ENCODE measurements around the gene DLX2. TPM values are rescaled to one million over a fixed set of nuclear protein-coding genes. Genes with fewer than 3 reads are reported as not detected.
"Not testable (repeated sequence)": the region's sequence is repeated elsewhere in the genome, so short reads cannot be mapped to it uniquely, and the experiment has no call there.

Gene DLX2
- under 0.01 TPM for total RNA-seq

DNA sequence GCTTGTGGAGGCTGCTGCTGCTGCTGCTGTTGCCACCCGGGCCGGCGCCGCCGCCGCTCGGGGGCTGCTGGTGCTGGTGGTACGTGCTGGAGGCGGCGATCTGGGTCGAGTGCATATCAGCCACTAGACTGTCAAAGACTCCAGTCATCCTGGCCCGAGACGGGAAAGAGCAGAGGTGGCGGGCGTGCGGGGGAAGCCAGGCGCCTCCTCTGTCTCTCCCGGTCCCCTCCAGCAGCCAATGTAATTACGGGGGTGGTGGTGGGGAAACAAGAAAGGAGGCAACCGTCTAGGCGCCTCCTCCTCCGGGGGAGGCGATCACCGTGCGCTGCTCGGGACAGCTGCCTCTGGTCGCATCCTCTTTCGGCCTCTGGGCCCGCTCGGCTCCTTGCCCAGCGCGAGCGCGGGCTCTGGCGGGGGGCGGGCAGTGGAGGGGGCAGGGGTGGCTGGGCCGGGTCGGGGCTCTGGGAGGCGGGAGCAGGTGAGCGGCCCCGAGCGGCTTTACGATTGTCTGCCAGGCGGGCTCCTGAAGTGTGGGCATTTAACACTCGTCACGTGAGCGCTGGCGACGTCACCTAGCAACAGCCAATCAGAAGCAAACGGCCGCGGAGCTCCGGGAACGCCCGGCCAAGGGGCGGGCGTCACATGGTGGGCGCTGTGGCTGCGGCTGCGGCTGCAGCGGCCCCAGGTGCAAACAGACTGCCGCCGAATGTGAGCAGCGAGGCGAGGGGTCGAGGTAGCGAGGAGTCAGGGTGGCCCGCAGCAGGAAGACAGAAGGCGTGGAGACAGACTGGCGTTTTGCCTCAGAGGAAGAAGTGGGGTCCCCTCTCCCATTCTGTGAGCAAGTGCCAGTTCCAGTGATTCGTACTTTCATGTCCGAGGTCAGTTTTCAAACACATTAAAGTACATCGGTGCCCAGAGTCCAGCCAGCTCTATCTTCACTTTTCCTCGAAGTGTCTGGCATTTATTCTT is at the start of gene DLX2:
DLX2 (minus strand) TSS at position 510 of the 969 bp plus-strand sequence; CDS start at position 148, 362 bp downstream.
- DNase-seq (ENCODE audit: low read depth in 2 of 3, low spot score in 2 of 3), result peak in 2 of 3 donors; percentile 81 to 87

DNA sequence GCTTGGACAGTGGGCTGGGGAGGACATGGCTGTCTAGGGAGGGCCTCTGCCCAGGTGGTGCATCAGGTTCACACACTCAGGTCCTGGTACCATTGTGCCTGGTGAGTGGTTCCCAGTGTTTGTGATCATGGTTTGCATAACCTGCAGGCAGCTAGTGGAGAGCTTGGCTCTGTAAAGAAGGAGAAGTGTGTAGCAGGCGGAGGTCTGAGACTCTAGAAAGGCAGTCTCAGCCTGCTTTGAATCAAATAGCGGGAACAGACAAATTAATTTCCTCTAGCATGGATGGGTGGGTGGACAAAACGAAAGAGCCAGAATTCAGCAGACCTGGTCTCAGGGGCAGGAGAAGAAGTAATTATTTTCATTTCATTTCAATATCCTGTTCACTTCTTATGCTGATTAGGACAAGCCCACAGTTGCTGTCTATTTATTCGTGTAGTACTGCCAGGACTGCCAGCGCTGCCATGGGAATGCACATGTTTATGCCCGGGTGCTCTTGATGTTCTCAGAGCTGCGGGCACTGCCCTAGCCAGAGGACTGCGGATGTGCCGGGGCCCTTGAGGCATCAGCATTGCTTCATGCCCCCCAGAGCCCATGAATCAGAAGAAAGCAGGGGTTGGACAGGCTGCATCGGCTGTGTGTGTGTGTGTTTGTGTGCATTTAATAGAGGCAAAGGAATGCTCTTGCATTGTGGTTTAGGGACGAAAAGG is 45.4 kb upstream of the DLX2 start:
- DNase-seq (ENCODE audit: low read depth in 2 of 3, low spot score in 2 of 3), result no peak

DNA sequence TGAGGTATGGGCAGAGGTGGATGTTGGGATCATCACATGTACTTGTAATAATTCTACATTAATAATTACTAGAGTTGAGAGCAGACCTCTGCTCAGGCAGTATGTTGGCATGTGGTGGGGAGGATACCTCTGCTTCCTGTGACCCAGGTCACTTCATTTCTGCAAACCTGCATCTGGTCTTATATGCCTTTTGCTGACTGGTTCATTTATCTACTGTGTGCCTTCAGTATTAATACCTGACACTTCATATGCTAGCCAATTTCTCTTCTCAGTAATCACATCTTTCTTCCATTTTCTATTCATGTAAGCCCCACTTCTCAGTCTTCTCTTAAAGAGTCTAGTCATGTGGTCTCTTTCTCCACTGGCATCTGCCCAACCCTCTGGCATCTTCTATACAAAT is 41.1 kb upstream of the DLX2 start:
- DNase-seq (ENCODE audit: low read depth in 2 of 3, low spot score in 2 of 3), result no peak

DNA sequence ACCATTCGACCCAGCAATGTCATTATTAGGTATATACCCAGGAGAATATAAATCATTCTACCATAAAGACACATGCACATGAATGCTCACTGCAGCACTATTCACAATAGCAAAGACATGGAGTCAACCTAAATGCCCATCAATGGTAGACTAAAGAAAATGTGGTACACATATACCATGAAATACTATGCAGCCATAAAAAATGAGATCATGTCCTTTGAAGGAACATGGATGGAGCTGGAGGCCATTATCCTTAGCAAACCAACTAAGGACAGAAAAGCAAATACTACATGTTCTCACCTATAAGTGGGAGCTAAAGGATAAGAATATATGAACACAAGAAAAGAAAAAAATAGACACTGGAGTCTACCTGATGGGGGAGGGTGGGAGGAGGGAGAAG is 36.0 kb upstream of the DLX2 start:
- DNase-seq (ENCODE audit: low read depth in 2 of 3, low spot score in 2 of 3), result not testable (repeated sequence)

DNA sequence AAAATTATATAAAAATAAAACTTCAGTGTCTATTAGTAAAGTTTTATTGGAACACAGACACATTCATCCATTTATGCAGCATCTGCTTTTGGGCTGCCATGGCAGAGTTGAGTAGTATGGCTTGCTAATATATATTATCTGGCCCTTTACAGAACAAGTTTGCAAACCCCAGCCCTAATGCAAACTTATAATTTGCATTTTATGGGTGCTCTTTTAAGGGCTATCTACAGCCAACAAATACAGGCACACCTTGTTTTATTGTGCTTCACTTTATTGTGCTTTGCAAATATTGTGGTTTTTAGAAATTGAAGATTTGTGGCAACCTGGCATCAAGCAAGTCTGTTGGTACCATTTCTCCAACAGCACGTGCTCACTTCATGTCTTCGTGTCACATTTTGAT is 35.2 kb upstream of the DLX2 start:
- DNase-seq (ENCODE audit: low read depth in 2 of 3, low spot score in 2 of 3), result no peak

DNA sequence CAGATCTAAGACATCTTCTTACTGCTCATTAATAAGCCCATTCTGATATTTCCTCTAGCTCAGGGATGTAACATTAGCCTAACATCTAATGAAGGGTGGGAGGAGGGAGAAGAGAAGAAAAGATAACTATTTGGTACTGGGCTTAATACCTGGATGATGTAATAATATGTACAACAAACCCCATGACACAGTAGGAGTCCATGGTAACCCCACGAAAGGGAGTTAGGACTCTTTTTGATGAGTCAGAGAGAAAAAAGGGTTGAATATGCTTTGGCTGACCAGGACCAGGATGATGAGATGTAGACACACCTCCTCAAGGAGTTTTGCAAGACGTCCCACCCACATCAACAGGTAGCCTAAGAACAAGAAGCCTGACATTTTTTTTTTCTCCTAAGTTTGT is 34.4 kb upstream of the DLX2 start:
- DNase-seq (ENCODE audit: low read depth in 2 of 3, low spot score in 2 of 3), result no peak

DNA sequence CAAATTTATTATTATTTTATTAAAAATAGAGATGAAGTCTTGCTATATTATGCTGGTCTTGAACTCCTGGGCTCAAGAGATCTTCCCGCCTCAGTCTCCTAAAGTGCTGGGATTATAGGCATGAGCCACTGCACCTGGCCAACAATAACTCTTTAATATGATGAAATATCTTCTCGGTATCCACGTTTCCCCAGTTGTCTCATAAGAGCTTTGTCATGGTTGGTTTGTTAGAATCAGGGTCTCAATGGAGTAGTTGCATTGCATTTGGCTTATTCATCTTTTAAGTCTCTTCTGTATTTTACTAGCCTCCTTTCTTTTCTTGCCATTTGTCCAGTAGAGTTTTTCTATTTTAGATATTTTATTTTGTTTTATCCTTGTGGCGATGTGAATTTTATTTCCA is 32.7 kb upstream of the DLX2 start:
- no peak for DNase-seq (ENCODE audit: low read depth in 2 of 3, low spot score in 2 of 3)

DNA sequence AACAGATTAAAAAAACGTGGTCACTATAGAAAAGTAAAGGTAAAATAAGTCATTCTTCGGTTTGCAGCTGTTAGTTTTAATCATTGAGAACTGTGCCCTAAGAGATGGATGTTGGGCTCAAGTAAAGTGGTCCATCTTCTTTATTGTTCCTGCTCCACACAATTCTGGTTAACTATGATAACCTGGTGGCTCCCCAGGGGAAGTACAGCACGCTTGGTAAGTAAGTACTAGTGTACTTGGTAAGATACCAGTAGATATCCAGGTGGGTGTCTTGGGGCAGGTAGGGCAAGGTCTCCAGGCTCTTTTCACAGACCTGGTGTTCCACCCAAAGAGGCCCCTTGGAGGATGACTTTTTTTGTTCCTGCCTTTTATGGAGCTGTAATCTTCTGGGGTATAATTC is 31.6 kb upstream of the DLX2 start:
- no peak for DNase-seq (ENCODE audit: low read depth in 2 of 3, low spot score in 2 of 3)

DNA sequence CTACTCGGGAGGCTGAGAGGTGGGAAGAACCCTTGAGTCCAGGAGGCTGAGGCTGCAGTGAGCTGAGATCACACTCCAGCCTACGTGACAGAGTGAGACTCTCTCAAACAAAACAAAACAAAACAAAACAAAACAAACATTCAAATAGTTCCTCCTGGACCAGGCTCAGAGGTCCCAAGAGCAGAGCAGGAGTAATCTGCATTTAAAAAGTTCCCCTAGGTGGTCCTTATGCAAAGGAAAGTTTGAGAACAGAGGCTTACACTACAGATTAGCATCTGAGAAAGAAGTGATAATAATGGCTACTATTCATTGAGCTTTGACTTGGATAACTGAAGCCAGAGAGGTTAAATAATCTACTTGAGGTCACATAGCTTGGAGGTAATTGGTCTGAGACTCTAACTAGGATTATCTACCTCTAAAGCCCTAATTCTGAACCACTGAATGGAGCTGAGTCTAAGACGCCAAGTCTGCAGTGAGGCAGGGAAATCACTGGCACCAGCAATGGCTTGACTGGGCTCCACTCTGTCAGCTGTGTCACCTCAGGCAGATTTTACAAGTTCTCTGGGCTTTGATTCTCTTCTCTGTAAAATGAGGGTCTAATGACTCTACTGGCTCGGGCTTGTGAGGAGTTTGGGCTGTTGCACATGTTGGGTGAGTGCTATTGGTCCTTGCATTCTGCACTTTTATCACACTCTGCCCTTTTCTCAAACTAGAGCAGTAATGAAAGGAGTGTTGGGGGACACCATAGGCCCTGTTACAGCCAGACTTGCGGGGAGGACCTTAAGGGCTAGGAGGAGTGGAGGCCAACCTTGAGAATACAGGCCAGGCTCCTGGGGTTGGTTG is 29.2 kb upstream of the DLX2 start:
- DNase-seq (ENCODE audit: low read depth in 2 of 3, low spot score in 2 of 3), result no peak

DNA sequence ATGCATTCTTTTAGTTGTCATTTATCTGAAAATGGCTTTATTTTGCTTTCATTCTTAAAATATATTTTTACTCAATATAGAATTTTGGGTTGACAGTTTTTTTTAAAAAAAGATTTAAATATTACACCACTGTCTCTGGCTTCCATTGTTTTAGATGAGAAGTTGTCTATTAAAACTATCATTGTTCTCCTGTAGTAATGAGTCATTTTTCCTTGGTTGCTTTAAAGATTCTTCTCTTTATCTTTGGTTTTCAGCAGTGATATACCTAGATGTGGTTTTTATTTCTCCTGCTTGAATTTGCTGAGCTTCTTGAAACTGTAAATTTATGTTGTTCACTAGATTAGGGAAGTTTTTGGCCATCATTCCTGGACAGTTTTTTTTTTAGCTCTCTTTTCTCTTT is 26.7 kb upstream of the DLX2 start:
- no peak for DNase-seq (ENCODE audit: low read depth in 2 of 3, low spot score in 2 of 3)

DNA sequence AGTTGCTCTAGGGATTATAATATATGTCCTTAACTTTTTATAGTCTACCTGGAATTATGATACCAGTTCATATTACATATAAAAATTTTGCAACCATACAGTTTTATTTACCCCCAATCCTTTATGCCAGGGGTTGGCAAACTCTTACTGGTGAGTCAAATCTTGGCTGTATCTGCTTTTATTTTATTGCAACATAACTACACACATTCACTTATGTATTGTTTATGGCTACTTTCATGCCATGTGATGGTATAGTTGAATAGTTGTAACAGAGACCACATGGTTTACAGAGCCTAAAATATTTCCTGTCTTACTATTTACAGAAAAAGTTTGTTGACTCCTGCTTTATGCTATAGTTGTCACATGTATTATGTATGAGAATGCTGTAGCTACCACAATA is 25.8 kb upstream of the DLX2 start:
- DNase-seq (ENCODE audit: low read depth in 2 of 3, low spot score in 2 of 3), result no peak

DNA sequence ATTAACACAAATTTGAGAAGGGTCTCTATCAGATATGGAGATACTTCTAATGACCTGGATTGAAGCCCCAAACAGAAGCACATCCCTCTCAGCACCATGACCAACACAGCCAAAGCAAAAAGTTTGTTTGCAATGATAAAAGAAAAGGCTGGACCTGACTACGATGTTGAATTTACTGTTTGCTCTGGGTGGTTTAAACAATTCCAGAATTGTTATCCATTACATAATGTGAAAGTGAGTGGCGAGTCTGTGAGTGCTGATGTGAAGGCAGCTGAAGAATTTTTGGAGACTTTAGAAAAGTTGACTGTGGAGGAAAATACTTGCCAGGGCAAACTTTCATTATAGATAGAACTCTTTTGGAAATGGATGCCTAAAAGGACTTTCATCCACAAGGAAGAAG is 17.4 kb upstream of the DLX2 start:
- no peak for DNase-seq (ENCODE audit: low read depth in 2 of 3, low spot score in 2 of 3)

DNA sequence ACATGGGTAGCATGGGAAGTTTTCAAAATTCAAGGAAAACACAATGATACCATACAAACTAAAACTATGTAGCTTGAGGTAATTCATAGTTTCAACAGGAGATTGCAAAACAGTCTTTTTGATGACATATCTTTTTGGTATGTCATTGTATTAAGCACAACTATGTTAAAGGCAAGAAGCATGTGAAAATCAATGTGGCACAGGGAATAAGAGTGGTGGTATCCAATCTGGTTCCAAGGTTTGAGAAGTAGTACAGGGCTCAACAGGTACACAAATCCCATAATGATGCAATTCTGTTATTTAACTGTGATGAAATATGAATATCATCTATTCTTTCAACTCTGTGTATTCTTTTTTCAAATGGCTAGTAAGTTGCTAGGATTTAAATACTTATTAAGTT is 16.4 kb upstream of the DLX2 start:
- no peak for DNase-seq (ENCODE audit: low read depth in 2 of 3, low spot score in 2 of 3)

DNA sequence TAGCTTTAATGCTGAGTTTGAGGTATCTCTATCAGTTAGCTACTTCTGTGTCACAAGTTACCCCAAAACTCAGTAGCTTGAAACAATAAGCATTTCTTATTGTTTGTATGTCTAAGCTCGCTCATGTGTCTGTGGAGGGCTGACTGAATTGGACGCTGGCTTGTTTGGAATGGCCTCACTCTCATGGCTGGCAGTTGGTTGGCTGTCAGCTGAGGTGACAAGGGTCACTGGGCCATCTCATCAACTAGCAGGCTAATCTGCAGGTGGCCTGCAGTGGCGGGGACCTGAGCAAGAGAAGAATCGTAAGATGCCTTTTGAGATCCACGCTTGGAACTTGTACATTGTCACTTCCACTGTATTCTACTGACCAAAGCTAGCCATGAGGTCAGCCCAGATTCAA is 13.4 kb upstream of the DLX2 start:
- DNase-seq (ENCODE audit: low read depth in 2 of 3, low spot score in 2 of 3), result no peak

DNA sequence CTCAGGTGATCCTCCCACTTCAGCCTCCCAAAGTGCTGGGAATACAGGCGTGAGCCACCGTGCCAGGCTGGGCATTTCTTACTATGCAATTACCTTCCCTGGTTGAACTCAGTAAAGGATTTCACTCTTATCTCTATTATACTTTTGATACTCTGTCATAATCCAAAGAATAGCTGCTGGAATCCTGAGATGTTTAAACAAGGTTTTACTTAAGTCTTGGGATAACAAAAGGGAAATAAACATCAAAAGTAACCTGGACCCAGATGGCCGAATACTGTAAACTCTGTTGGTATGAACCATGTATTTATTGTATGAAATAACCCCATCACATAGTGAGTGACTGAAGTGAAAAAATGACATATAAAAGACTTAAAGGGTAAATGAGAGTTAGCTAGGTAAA is 11.9 kb upstream of the DLX2 start:
- DNase-seq (ENCODE audit: low read depth in 2 of 3, low spot score in 2 of 3), result no peak

DNA sequence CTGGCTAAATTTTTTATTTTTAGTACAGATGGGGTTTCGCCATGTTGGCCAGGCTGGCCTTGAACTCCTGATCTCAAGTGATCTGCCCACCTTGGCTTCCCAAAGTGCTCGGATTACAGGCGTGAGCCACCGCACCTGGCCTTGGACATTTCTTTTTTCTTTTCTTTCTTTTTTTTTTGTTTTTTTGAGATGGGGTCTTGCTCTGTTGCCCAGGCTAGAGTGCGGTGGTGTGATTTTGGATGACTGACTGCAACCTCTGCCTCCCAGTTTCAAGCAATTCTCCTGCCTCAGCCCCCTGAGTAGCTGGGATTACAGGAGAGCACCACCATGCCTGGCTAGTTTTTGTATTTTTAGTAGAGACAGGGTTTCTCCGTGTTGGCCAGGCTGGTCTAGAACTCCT is 11.5 kb upstream of the DLX2 start:
- DNase-seq (ENCODE audit: low read depth in 2 of 3, low spot score in 2 of 3), result not testable (repeated sequence)

DNA sequence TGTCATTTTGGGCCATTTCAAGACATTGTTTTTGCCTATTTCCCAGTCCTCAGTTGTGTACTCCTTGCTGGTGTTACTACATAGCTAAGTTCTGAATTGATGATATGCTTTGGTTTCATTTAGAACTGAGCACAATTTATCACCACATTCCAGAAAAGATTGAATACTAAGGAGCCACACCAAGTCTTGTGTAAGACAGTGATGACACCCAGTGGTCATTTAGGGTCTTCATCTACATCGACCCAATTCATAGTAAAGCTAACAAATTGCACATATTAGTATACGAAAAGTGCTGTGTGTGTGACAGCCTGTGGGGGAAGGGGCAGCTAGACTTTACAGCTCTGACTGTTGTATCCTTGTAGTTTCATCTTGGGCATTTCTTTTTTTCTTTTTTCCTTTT is 10.9 kb upstream of the DLX2 start:
- peak in 2 of 3 donors; percentile 16 to 44 for DNase-seq (ENCODE audit: low read depth in 2 of 3, low spot score in 2 of 3)

DNA sequence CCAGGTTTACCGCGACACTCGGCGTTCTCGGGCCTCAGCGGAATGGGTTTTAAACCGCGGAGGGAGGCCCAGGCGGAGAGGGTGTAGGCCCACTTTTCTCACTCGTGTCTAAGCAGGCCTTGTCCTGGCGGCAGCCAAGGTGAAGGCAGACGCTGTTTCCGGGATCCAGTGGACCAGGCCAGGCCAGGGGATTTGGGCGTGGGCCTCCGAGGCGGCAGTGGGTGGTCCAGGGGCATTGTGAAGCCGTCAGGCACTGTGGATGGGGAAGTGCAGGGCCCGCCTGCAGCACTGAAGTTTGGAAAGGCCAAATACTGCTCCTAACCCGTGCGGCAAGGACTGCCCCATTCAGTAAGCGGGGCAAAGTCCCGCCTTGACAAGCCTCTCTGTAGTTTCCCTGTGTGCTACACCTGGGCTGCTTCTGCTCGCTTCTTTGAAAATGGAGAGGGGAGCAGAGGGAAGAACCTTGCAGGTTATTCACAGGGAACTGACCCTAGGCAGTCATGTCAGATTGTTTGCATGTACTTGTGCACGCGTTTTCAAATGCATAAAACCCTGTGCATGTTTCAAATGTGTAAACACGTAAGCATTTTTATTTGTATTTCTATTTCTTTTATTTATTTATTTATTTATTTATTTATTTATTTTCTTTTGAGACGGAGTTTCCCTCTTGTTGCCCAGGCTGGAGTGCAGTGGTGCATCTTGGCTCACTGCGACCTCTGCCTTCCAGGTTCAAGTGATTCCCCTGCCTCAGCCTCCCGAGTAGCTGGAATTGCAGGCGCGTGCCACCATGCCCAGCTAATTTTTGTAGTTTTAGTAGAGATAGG is 7.5 kb upstream of the DLX2 start:
- DNase-seq (ENCODE audit: low read depth in 2 of 3, low spot score in 2 of 3), result peak in 1 of 3 donors; percentile 30

DNA sequence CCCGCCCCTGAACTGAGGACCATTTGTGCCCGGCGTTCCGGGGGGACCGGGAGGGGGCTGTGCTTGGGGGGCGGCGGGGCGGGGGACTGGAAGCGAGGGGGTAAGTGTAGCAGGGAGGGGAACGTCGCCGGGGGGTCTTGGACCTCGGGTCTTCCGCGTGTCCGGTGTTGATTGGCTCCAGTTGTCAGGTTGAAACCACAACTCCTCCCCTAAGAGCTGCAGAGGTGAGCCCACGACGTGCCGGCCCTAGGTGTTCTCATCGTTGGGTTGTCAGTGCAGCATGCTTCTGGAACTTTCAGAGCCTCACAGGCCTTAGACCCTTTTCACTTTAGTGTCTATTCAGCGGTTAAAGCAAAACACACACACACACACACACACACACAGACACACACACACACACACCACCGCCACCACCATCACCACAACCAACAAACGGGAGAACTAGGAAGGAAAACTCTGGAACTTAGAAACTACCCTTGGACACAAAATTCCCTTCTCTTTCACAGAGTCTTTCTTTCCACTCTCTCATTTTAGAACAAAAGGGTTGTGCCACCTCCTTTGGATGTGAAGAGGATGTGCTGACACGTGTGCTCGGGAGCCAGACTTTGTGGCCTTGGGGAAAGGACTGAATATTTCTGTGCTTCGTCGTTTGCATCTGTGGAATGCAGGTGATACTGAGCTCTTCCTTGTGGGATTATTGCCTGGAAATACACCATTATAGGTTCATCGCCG is 6.7 kb upstream of the DLX2 start:
- DNase-seq (ENCODE audit: low read depth in 2 of 3, low spot score in 2 of 3), result peak in 1 of 3 donors; percentile 19

DNA sequence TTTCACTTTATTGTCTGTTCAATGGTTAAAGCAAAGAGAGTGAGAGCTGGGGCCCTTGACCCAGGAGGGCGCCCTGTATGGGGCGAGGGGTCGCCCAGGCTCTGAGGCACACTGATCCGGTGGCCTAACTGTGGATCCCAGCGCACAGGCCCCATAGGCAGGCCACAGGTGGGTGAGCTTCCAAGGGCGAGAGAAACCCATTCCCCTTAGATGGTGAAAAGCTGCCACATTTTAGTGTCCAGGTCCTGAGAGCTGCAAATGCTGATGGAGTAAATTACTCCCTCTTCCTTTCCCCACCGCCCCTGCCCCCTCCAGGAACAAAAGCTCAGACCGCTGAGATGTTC is 5.9 kb upstream of the DLX2 start:
- DNase-seq (ENCODE audit: low read depth in 2 of 3, low spot score in 2 of 3), result no peak
